K562 (cell line): ENCODE results near the gene SLC5A10. TPM values are rescaled to one million over a fixed set of nuclear protein-coding genes. Genes with fewer than 3 reads are reported as not detected.

Source experiments
- ATAC-seq: fragments of 200-7000 bp; cut with Tn5 transposase; 3 replicates; pipeline ENCODE4 v1.9.1; 2020; ENCODE audit warnings: moderate library complexity
- BruUV-seq: library from RNA; stranded (reverse); fragments of 400-500 nt; replicated peaks from 2 replicates; lab custom pipeline; 2021; lab: Mats Ljungman, UMichigan
- CTCF ChIA-PET: fragments of 300-600 bp; formaldehyde crosslinking; extraction: SDS; loops from one replicate; lab custom pipeline; 2021; ENCODE audit warnings: low intra/inter-chr PET ratio; lab: Yijun Ruan, JAX
- POLR2A ChIA-PET: fragments of 300-600, 350-650 bp; sonication (Branson Sonifier 250); formaldehyde crosslinking; extraction: SDS; loops from one replicate; lab custom pipeline; 2021; ENCODE audit warnings: antibody characterized with exemption, inconsistent platforms; lab: Yijun Ruan, JAX
- DNase-seq, 4 experiments: peaks; one replicate each; pipeline versions ENCODE4 v3.0.0 to v3.0.0-alpha.2; 2011 to 2018; ENCODE audit warnings: low spot score in 3 of 4, mixed read lengths in 3 of 4; ENCODE audit errors: extremely low read depth in 1 of 4
- FAIRE-seq: peaks from 2 replicates; lab custom pipeline; 2011; peaks lifted over from hg19 to GRCh38; lab: Jason Lieb, UNC
- H2AFZ ChIP-seq: 2 replicates; pipeline ENCODE4 v1.6.0; 2011; ENCODE audit warnings: low read depth, low read length, control low read depth, inconsistent platforms
- H3K27ac ChIP-seq: fragments of 200-600 bp; 3 replicates; pipeline ENCODE4 v1.8.0; 2011; ENCODE audit warnings: low read depth, mild to moderate bottlenecking, control low read depth, inconsistent platforms, low read length, moderate library complexity, mixed read lengths; ENCODE audit errors: extremely low read depth
- H3K27me3 ChIP-seq, 2 experiments: fragments of 300-600 bp in 1 of 2; 2 replicates in 1 of 2; 3 replicates in 1 of 2; pipeline versions ENCODE4 v1.6.0 to v1.8.0; 2011; ENCODE audit warnings: inconsistent platforms in 2 of 2, low read length in 2 of 2, mild to moderate bottlenecking in 1 of 2, mixed read lengths in 1 of 2, moderate library complexity in 1 of 2; ENCODE audit not compliant: control insufficient read depth in 2 of 2, insufficient read depth in 2 of 2
- H3K36me3 ChIP-seq: fragments of 300-600 bp; 3 replicates; pipeline ENCODE4 v1.8.0; 2011; ENCODE audit warnings: mild to moderate bottlenecking, low read length, inconsistent platforms; ENCODE audit not compliant: control insufficient read depth, insufficient read depth
- H3K4me1 ChIP-seq, 2 experiments: fragments of 200-600 bp in 1 of 2; replicated peaks in 1 of 2; 2 replicates in 1 of 2; 3 replicates in 1 of 2; pipeline versions ENCODE4 v1.5.1 to v1.8.0; 2011; ENCODE audit warnings: inconsistent platforms in 2 of 2, low read length in 2 of 2, mild to moderate bottlenecking in 1 of 2, mixed read lengths in 1 of 2, moderate library complexity in 1 of 2; ENCODE audit not compliant: control insufficient read depth in 2 of 2, insufficient read depth in 2 of 2
- H3K4me2 ChIP-seq: 2 replicates; pipeline ENCODE4 v1.6.1; 2011; ENCODE audit warnings: low read length, control low read depth, inconsistent platforms, mixed read lengths; ENCODE audit not compliant: insufficient read depth
- H3K4me3 ChIP-seq: fragments of 200-600 bp; sonication (generic), shearing (Covaris generic); 2 replicates; pipeline ENCODE4 v1.5.1; 2016; ENCODE audit warnings: control low read depth, inconsistent platforms
- H3K79me2 ChIP-seq: fragments of 200-600 bp; 3 replicates; pipeline ENCODE4 v1.8.0; 2011; ENCODE audit warnings: low read length, inconsistent platforms; ENCODE audit not compliant: control insufficient read depth, insufficient read depth
- H3K9ac ChIP-seq, 2 experiments: 2 replicates each; pipeline versions ENCODE4 v1.6.0 to v1.6.1; 2011; ENCODE audit warnings: low read depth in 2 of 2, low read length in 2 of 2, control low read depth in 1 of 2, inconsistent platforms in 1 of 2, mild to moderate bottlenecking in 1 of 2, mixed read lengths in 1 of 2; ENCODE audit not compliant: insufficient read depth in 1 of 2
- H3K9me1 ChIP-seq: one replicate; pipeline ENCODE4 v1.6.0; 2011; ENCODE audit warnings: inconsistent platforms, mild to moderate bottlenecking, low read length, moderate library complexity; ENCODE audit not compliant: control insufficient read depth, insufficient read depth
- H3K9me3 ChIP-seq: replicated peaks from 2 replicates; pipeline ENCODE4 v1.5.1; 2011; ENCODE audit warnings: low read depth, low read length, inconsistent platforms; ENCODE audit not compliant: control insufficient read depth, insufficient read depth
- H4K20me1 ChIP-seq: replicated peaks from 2 replicates; pipeline ENCODE4 v1.6.1; 2011; ENCODE audit warnings: low read length, inconsistent platforms, mixed read lengths; ENCODE audit not compliant: control insufficient read depth, insufficient read depth
- ATF7 ChIP-seq: fragments of 450-650 bp; IDR thresholded peaks from 2 replicates; pipeline ENCODE4 v1.7.1; 2014; ENCODE audit warnings: mild to moderate bottlenecking, moderate library complexity
- ETV5 ChIP-seq: sonication (generic); formaldehyde crosslinking; IDR thresholded peaks from 2 replicates; pipeline ENCODE4 v1.4.0; 2020; ENCODE audit warnings: low read depth, mild to moderate bottlenecking, missing genetic modification reagents
- FUS ChIP-seq: fragments of 200-400 bp; formaldehyde crosslinking; optimal IDR thresholded peaks from 2 replicates; pipeline ENCODE3; 2017; ENCODE audit warnings: low read depth, low read length
- GATAD2B ChIP-seq: fragments of 450-650 bp; IDR thresholded peaks from 2 replicates; pipeline ENCODE4 v1.6.1; 2017; ENCODE audit warnings: mild to moderate bottlenecking, borderline replicate concordance
- JUNB ChIP-seq: fragments of 450-650 bp; formaldehyde crosslinking; conservative IDR thresholded peaks from 2 replicates; pipeline ENCODE4 v1.4.0; 2020; ENCODE audit warnings: mild to moderate bottlenecking
- MEIS2 ChIP-seq: fragments of 450-650 bp; IDR thresholded peaks from 2 replicates; pipeline ENCODE4 v1.6.1; 2014; ENCODE audit warnings: mild to moderate bottlenecking; ENCODE audit not compliant: partially characterized antibody
- MYNN ChIP-seq, 2 experiments: sonication (generic); formaldehyde crosslinking in 1 of 2; IDR thresholded peaks; 2 replicates each; pipeline versions ENCODE4 v1.5.0 to v1.6.1; 2016 to 2020; ENCODE audit warnings: antibody characterized with exemption in 1 of 2, missing genetic modification reagents in 1 of 2
- NCOR1 ChIP-seq: fragments of 450-650 bp; IDR thresholded peaks from 2 replicates; pipeline ENCODE4 v1.6.1; 2016; ENCODE audit warnings: mild to moderate bottlenecking, moderate library complexity
- PHB ChIP-seq: fragments of 250-450 bp; sonication (Bioruptor Pico); IDR thresholded peaks from 2 replicates; pipeline ENCODE4 v1.5.0; 2021
- POLR2AphosphoS5 ChIP-seq: IDR thresholded peaks from 2 replicates; pipeline ENCODE4 v1.6.1; 2011; ENCODE audit warnings: mild to moderate bottlenecking, low read depth, low read length, moderate library complexity; ENCODE audit not compliant: control insufficient read depth, insufficient read depth
- POLR2B ChIP-seq: fragments of 450-650 bp; IDR thresholded peaks from 2 replicates; pipeline ENCODE4 v1.6.1; 2018; ENCODE audit warnings: low read depth; ENCODE audit not compliant: partially characterized antibody
- RFX5 ChIP-seq: IDR thresholded peaks from 2 replicates; pipeline ENCODE4 v1.6.1; 2011; ENCODE audit warnings: low read depth, mild to moderate bottlenecking, improper control_type of control experiment, low read length
- TAF7 ChIP-seq: fragments of 450-650 bp; IDR thresholded peaks from 2 replicates; pipeline ENCODE4 v1.6.1; 2016; ENCODE audit warnings: missing genetic modification characterization, missing compliant biosample characterization
- WGBS: fragments of 100-300 bp; shearing (Covaris generic); methylation state at CpG from one replicate; pipeline ENCODE4 v1.1.6; 2016; ENCODE audit warnings: low coverage, mixed read lengths; ENCODE audit not compliant: insufficient coverage; ENCODE audit errors: missing lambda C conversion rate; 5-methylcytosine and 5-hydroxymethylcytosine counted together
- in situ Hi-C: fragments of 300-500 bp; cut with MboI; formaldehyde crosslinking; loops from 4 replicates; pipeline ENCODE4 v1.15.0; 2018; ENCODE audit warnings: inconsistent platforms, mixed read lengths
- intact Hi-C: fragments of 100-400 bp; cut with micrococcal nuclease; formaldehyde crosslinking; loops from 2 replicates; pipeline ENCODE4 v1.14.2; 2022
- polyA plus RNA-seq, 8 experiments: library from polyadenylated mRNA; depleted of rRNA in 4 of 8; stranded (reverse) in 5 of 8; unstranded in 3 of 8; fragments of >200 nt; fragmentation: Nextera tagmentation in 2 of 8; fragmentation: Illumina TruSeq in 1 of 8; extraction: Ambion mirVana in 2 of 8; extraction: Trizol in 1 of 8; gene quantifications; 2 replicates each; pipeline versions ENCODE4 v1.2.1 to v1.2.3, GENCODE V29; 2011 to 2014; ENCODE audit warnings: inconsistent platforms in 1 of 8, missing spikeins in 1 of 8
- total RNA-seq, 7 experiments: library from RNA; depleted of rRNA in 6 of 7; stranded (reverse); fragments of >200 nt in 6 of 7; fragmentation: Illumina TruSeq in 2 of 7; extraction: Trizol in 2 of 7; gene quantifications; 2 replicates each; pipeline versions ENCODE4 v1.2.1 to v1.2.3, GENCODE V29; 2011 to 2021; ENCODE audit warnings: low replicate concordance in 1 of 7
- TF ChIP-seq, protein P1 (sequence below): fragments of 250-450 bp; sonication (Bioruptor Pico); IDR thresholded peaks from 2 replicates; pipeline ENCODE4 v1.4.0; 2020; ENCODE audit warnings: mild to moderate bottlenecking, moderate library complexity
- TF ChIP-seq, protein P2 (sequence below): fragments of 450-650 bp; formaldehyde crosslinking; IDR thresholded peaks from 2 replicates; pipeline ENCODE4 v1.4.0; 2020; ENCODE audit warnings: mild to moderate bottlenecking, moderate library complexity
- TF ChIP-seq, protein P3 (sequence below): fragments of 250-450 bp; sonication (Bioruptor Pico); IDR thresholded peaks from 2 replicates; pipeline ENCODE4 v1.8.0; 2022; ENCODE audit warnings: inconsistent platforms, mild to moderate bottlenecking, moderate library complexity, borderline replicate concordance
- TF ChIP-seq, protein P4 (sequence below): fragments of 450-650 bp; IDR thresholded peaks from 2 replicates; pipeline ENCODE4 v1.6.1; 2016; ENCODE audit warnings: missing biosample characterization, missing genetic modification characterization

SLC5A10 gene
- total and polyA plus RNA-seq, 9 of the 15 experiments (the other 6 are each of a cell fraction or from before 2014, with no cell fraction given) = 0.03 to 0.09 (median 0.03) TPM; not detected in 5

DNA sequence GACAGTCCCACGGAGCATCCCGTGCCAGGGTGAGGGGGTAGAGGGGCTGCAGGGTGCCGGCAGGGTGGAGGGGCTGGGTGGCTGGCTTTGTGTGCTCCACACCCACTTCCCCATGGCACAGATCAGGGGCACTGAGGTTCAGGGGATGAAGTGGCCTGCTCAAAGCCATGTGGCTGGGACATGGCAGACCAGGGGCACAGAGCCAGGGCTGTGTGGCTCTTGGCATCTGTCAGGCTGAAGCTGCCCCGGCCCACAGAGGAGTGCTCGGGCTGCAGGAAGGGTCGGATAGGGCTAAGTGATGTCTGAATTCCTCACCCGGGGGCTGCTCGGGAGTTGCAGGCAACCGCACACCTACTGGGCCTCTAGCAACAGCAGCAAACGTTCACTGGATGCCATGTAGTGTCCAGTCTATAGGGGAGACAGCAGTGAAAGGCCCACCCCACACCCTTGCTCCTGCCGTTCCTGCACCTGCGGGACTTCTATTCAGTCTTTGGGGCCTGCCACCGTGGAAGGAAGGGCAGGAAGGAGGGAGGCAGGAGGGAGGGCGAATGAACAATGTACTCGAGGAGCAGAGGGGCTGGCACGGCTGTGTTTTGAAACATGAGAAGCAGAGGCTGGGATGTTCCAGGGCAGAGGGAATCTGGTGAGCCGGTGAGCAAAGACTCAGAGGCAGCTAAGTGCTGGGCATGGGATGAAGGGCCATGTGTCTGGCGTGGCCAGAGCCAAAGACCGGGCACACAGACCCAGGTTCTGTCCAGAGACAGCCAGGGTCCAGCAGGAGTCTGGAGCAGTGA is 15.1 kb downstream of the SLC5A10 start:
- intact Hi-C loops (no loop called here), in situ Hi-C loops (no loop called here)
- FAIRE-seq (no peak), ATAC-seq (no peak), DNase-seq (no peak)
- H3K9me1 ChIP-seq = no peaks in the 10 kb centered on the region
- H3K9me3 ChIP-seq = no peaks in the 10 kb centered on the region
- H3K36me3 ChIP-seq = peaks cover 11% of the 10 kb centered on the region; the same call in 1 of the 3 replicates
- POLR2A ChIA-PET = interaction anchor here (0.5 kb wide), 1 partner anchor 21 kb away, joined by 3 read pairs; no protein-coding TSS in a partner anchor
- no peak overlapping the region for H2AFZ ChIP-seq
- H3K9ac ChIP-seq = 0 out of 4 replicates have a peak overlapping the region, but pooled peaks of 1 of the 2 experiments have one; percentile 26
- WGBS = 38% methylated on average over 17 of the region's 19 CpGs
- no peak overlapping the region for H3K4me3 ChIP-seq
- no peak overlapping the region for H3K27ac ChIP-seq
- TF ChIP-seq POLR2B = no peak
- no peak for TF ChIP-seq ETV5 (CRISPR knock-in tag)
- TF ChIP-seq MYNN (IDR thresholded peaks at IDR 0.05) = no peak
- TF ChIP-seq MYNN (CRISPR knock-in tag; IDR thresholded peaks at IDR 0.05) = no peak
- no peak for TF ChIP-seq RFX5
- no peak for TF ChIP-seq ATF7
- TF ChIP-seq, protein P1, sequence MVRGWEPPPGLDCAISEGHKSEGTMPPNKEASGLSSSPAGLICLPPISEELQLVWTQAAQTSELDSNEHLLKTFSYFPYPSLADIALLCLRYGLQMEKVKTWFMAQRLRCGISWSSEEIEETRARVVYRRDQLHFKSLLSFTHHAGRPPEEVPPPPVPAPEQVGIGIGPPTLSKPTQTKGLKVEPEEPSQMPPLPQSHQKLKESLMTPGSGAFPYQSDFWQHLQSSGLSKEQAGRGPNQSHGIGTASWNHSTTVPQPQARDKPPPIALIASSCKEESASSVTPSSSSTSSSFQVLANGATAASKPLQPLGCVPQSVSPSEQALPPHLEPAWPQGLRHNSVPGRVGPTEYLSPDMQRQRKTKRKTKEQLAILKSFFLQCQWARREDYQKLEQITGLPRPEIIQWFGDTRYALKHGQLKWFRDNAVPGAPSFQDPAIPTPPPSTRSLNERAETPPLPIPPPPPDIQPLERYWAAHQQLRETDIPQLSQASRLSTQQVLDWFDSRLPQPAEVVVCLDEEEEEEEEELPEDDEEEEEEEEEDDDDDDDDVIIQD (CRISPR knock-in tag) = no peak
- TF ChIP-seq JUNB = no peak
- TF ChIP-seq PHB (CRISPR knock-in tag) = no peak
- TF ChIP-seq FUS = no peak
- TF ChIP-seq, protein P2, sequence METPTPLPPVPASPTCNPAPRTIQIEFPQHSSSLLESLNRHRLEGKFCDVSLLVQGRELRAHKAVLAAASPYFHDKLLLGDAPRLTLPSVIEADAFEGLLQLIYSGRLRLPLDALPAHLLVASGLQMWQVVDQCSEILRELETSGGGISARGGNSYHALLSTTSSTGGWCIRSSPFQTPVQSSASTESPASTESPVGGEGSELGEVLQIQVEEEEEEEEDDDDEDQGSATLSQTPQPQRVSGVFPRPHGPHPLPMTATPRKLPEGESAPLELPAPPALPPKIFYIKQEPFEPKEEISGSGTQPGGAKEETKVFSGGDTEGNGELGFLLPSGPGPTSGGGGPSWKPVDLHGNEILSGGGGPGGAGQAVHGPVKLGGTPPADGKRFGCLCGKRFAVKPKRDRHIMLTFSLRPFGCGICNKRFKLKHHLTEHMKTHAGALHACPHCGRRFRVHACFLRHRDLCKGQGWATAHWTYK (CRISPR knock-in tag) = no peak
- no peak for TF ChIP-seq MEIS2
- TF ChIP-seq, protein P3, sequence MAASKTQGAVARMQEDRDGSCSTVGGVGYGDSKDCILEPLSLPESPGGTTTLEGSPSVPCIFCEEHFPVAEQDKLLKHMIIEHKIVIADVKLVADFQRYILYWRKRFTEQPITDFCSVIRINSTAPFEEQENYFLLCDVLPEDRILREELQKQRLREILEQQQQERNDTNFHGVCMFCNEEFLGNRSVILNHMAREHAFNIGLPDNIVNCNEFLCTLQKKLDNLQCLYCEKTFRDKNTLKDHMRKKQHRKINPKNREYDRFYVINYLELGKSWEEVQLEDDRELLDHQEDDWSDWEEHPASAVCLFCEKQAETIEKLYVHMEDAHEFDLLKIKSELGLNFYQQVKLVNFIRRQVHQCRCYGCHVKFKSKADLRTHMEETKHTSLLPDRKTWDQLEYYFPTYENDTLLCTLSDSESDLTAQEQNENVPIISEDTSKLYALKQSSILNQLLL (CRISPR knock-in tag) = no peak
- TF ChIP-seq TAF7 (tag) = no peak
- TF ChIP-seq GATAD2B = no peak
- no peak for TF ChIP-seq POLR2AphosphoS5
- TF ChIP-seq NCOR1 = no peak
- TF ChIP-seq, protein P4, sequence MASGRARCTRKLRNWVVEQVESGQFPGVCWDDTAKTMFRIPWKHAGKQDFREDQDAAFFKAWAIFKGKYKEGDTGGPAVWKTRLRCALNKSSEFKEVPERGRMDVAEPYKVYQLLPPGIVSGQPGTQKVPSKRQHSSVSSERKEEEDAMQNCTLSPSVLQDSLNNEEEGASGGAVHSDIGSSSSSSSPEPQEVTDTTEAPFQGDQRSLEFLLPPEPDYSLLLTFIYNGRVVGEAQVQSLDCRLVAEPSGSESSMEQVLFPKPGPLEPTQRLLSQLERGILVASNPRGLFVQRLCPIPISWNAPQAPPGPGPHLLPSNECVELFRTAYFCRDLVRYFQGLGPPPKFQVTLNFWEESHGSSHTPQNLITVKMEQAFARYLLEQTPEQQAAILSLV (tag) = no peak
- no peaks in the 10 kb centered on the region for H3K27me3 ChIP-seq
- H4K20me1 ChIP-seq = 0 out of 2 replicates have a peak, but pooled peaks cover 3% of the 10 kb centered on the region
- peaks cover 0 to 29% of the 10 kb centered on the region in 2 experiments; a peak in 3 of 5 replicates for H3K4me1 ChIP-seq
- no peak overlapping the region for H3K4me2 ChIP-seq
- no peaks in the 10 kb centered on the region for H3K79me2 ChIP-seq
- no TSS peak for BruUV-seq
- CTCF ChIA-PET = no interaction called here
